ENCODE measurements around the gene ADAM12. TPM values are rescaled to one million over a fixed set of nuclear protein-coding genes. Genes with fewer than 3 reads are reported as not detected.

Gene ADAM12
- total and polyA plus RNA-seq, 2 of the 13 experiments (the other 11 are each of a cell fraction or from before 2014, with no cell fraction given): not detected

DNA sequence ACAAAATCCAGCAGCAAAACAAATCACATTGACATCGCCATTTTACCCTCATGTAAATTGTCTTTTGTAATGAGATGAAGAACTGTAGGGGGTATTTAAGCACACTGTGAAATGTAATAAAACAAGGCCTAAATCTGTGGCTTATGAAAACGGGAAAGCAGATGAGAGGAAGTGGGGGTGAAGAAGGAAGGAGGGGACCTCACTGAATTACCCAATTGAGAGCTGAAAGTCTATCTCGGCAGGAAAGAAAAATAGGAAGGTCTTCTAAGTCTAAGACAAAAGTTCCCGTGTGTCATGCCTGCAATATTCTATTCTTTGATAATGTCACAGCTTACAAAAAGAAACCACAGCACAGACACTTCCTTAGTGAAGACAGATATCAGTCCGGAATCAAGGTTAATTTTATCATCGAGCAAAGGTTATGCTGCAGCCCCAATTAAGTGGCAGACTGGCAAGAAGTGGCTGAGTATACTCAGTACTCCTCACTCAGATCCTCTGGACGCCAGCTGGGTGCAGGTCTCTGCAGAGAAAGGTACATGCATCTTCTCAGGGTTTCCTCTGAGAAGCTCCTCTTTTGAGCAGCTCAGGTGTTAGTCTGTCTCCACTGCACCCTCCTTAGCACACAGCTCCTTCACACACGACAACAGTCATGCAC lies 252.2 kb downstream of the ADAM12 start:
- no peak overlapping the region for H2AFZ ChIP-seq (ENCODE audit: low read length)
- ATAC-seq (no peak), DNase-seq (ENCODE audit: low spot score) (no peak), FAIRE-seq (no peak)
- intact Hi-C loops (cut with micrococcal nuclease; ENCODE audit: unreplicated experiment) (no loop called here), in situ Hi-C loops (cut with HindIII; ENCODE audit: extremely low pct_ligation_motif_present, low pct_unique_long_range_greater_than_20kb) (no loop called here)
- CTCF ChIA-PET (ENCODE audit: low intra/inter-chr PET ratio, low total read pairs): no interaction called here
- no peak overlapping the region for H3K4me3 ChIP-seq (replicated peaks in 1 of 3; ENCODE audit: insufficient read depth in 1 of 3, low read depth in 2 of 3, low read length in 3 of 3)
- no peaks in the 10 kb centered on the region; a peak in 2 of 5 replicates for H3K27me3 ChIP-seq (ENCODE audit: control insufficient read depth in 1 of 2, insufficient read depth in 2 of 2, low read length in 2 of 2)
- TF ChIP-seq ZSCAN9 (CRISPR knock-in tag; IDR thresholded peaks at IDR 0.05; ENCODE audit: borderline replicate concordance) (no peak), TMF1 (CRISPR knock-in tag; IDR thresholded peaks at IDR 0.05; ENCODE audit: low read depth) (no peak), TCF7L2 (IDR thresholded peaks at IDR 0.05; ENCODE audit: low read depth, low read length) (no peak), ZBTB7A (CRISPR knock-in tag; IDR thresholded peaks at IDR 0.05) (no peak), ZNF281 (CRISPR knock-in tag; IDR thresholded peaks at IDR 0.05; ENCODE audit: borderline replicate concordance) (no peak), NONO (IDR thresholded peaks at IDR 0.05) (no peak), NONO (CRISPR knock-in tag; conservative IDR thresholded peaks at IDR 0.05) (no peak), MATR3 (CRISPR knock-in tag; IDR thresholded peaks at IDR 0.05) (no peak), RARA (CRISPR knock-in tag; IDR thresholded peaks at IDR 0.05) (no peak), IKZF4 (CRISPR knock-in tag; IDR thresholded peaks at IDR 0.05; ENCODE audit: borderline replicate concordance, low read depth, not compliant biosample characterization) (no peak)
- TF ChIP-seq, protein P1, sequence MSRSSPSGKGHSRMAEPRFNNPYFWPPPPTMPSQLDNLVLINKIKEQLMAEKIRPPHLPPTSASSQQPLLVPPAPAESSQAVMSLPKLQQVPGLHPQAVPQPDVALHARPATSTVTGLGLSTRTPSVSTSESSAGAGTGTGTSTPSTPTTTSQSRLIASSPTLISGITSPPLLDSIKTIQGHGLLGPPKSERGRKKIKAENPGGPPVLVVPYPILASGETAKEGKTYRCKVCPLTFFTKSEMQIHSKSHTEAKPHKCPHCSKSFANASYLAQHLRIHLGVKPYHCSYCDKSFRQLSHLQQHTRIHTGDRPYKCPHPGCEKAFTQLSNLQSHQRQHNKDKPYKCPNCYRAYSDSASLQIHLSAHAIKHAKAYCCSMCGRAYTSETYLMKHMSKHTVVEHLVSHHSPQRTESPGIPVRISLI (CRISPR knock-in tag; IDR thresholded peaks at IDR 0.05; ENCODE audit: borderline replicate concordance): no peak
- TF ChIP-seq, protein P2, sequence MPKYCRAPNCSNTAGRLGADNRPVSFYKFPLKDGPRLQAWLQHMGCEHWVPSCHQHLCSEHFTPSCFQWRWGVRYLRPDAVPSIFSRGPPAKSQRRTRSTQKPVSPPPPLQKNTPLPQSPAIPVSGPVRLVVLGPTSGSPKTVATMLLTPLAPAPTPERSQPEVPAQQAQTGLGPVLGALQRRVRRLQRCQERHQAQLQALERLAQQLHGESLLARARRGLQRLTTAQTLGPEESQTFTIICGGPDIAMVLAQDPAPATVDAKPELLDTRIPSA (CRISPR knock-in tag; IDR thresholded peaks at IDR 0.05; ENCODE audit: borderline replicate concordance): no peak
- POLR2A ChIA-PET: no interaction called here
- 0% methylated on average over 7 of the region's 8 CpGs for WGBS (ENCODE audit: low lambda C conversion rate)
- H3K36me3 ChIP-seq (replicated peaks in 1 of 2; ENCODE audit: control insufficient read depth in 1 of 2, insufficient read depth in 2 of 2, low read length in 2 of 2): no peaks in the 10 kb centered on the region
- H3K27ac ChIP-seq (ENCODE audit: extremely low read length, insufficient read depth, low read length): no peak overlapping the region
- H3K79me2 ChIP-seq (ENCODE audit: insufficient read depth, low read length): no peaks in the 10 kb centered on the region
- H3K9ac ChIP-seq (ENCODE audit: insufficient read depth, low read depth, low read length): no peak overlapping the region
- no peaks in the 10 kb centered on the region for H3K4me1 ChIP-seq (ENCODE audit: insufficient read depth, low read length)
- no peak overlapping the region for H3K4me2 ChIP-seq (ENCODE audit: low read depth, low read length)
- H4K20me1 ChIP-seq (ENCODE audit: insufficient read depth, low read length): no peaks in the 10 kb centered on the region
- H3K9me3 ChIP-seq (ENCODE audit: low read length): no peaks in the 10 kb centered on the region
- BruUV-seq (replicated peaks): no TSS peak
